GM20000 (cell line): ENCODE data around the gene DPP6.

Experiments used
- DNase-seq: peaks from one replicate; pipeline ENCODE4 v3.0.0; 2012; ENCODE audit warnings: low spot score
- TF ChIP-seq, protein P1 (sequence below): IDR thresholded peaks from 2 replicates; pipeline ENCODE4 v1.5.1; 2012; ENCODE audit warnings: mild to moderate bottlenecking, control low read depth; ENCODE audit errors: extremely low read depth, missing control alignments

Gene DPP6

DNA sequence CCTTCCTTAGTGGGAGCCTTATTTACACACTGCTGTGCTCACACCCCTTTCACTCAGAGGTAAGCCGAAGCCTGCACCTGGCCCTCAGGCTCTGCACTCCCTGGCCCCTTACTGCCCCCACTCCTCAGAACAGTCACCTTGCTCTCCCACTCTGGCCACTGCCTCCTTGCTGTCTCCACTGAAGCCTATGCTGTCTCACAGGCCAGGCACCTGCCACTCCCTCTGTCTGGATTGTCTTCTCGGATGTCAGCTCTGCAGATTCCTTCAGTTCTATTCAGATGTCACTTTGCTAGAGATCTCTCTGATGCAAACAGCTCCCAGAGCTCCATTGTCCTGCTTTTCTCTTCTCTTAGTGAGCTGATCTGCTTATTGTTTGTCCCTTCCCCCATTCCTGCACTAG, 390.7 kb downstream of the DPP6 start:
- TF ChIP-seq, protein P1, sequence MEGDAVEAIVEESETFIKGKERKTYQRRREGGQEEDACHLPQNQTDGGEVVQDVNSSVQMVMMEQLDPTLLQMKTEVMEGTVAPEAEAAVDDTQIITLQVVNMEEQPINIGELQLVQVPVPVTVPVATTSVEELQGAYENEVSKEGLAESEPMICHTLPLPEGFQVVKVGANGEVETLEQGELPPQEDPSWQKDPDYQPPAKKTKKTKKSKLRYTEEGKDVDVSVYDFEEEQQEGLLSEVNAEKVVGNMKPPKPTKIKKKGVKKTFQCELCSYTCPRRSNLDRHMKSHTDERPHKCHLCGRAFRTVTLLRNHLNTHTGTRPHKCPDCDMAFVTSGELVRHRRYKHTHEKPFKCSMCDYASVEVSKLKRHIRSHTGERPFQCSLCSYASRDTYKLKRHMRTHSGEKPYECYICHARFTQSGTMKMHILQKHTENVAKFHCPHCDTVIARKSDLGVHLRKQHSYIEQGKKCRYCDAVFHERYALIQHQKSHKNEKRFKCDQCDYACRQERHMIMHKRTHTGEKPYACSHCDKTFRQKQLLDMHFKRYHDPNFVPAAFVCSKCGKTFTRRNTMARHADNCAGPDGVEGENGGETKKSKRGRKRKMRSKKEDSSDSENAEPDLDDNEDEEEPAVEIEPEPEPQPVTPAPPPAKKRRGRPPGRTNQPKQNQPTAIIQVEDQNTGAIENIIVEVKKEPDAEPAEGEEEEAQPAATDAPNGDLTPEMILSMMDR: no peak
- no peak for DNase-seq

DNA sequence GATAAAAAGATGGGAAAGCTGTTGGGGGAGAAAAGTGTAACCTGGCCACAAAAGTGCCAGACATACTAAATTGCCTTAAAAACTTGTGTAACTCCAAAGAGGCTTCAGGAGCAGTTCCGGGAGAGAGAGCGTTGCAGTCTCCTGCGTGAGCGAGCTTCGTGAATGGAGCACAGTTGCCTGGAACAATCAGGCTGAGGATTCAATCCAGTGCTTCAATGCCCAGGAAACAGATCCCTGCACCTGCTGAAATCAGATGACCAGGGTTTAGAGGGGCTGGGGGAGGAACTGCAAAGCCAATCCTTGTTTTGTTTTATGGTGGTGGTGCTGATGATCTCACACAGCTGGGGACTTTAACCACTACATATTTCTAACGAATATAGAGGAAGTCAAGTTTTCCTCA, 398.3 kb downstream of the DPP6 start:
- DNase-seq: no peak
- TF ChIP-seq, protein P1: no peak

DNA sequence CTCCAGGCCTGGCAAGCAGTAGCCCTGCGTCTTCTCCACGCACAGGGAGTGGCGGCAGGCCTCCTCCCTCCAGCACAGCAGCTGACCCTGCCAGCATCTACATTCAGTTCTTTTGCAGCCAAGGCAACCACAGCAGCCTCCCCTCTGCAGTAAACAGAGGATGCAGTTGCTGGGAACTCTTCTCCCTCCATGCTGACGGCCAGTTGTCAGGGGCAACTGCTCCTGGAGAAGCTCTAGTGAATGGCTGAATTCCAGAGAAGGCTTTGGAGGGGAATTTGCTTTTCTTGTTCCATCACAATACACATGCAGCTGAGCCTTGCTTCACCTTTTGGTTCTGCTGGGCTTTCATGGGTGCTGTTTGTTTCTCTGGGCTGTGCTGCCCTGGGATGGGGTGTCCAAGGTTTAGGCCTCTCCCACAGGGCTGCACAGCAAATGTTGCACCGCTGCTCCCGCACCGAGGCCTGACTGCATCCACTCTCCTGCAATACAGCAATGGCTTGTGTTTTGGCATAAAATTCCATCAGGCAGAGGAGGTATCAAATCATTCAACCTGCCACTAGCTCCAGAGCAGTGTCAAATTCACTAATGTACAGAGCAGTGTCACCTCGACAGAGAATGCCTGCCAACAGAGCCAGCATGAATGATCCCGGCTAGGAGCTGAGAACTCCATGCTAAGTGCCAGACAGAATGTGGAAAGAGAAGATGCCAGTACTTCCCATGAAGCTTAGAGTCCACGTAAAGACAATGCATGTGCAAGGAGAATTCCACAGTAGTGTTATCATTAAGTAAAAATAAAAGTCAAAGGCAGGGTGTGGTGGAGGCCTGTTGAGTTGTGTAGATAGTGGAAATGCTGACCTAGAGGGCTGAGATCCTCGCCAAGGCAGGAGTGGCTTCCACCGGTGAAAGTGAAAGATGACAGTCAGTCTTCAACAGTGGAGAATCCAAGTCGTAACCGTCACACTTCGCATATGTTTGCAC, 399.6 kb downstream of the DPP6 start:
- no peak for DNase-seq
- TF ChIP-seq, protein P1: no peak

DNA sequence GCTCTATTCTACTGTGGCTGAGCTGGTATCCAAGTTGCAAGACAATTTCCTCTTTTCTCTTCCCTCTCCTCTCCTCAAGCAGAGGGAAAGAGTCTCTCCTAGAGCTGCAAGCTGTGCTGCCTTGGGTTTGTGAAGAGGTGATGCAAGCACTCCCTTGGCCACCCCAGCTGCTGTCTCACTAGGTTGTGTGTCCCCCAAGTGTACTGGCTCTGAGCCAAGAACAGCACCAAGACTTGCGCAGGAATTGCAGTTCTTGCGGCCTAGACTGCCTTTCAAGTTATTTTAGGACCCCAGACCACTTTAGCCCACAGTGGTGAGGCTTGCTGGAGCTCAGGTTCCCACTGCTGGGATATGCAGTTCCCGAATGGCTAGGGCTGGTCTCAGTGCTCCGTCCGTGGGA, 411.6 kb downstream of the DPP6 start:
- no peak for DNase-seq
- TF ChIP-seq, protein P1: no peak

DNA sequence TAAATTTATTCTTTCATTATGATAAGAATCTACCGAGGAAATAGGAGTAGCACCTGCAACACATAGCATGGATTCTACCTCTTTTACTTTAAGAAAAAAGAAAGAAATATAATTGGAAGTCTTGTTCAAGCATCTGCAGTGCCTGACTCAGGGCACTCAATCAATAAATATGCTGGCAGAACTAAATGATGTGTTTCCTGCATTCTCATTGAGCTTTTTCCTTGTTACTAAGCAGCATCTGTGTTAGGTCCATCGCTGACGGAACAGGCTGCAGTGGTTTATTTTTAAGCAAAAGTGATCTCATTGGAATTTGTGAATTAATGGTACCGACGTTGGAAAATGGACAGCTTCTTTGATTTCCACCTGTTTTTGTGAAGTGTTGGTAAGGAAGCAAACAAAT, 417.5 kb downstream of the DPP6 start:
- no peak for DNase-seq
- TF ChIP-seq, protein P1: no peak

DNA sequence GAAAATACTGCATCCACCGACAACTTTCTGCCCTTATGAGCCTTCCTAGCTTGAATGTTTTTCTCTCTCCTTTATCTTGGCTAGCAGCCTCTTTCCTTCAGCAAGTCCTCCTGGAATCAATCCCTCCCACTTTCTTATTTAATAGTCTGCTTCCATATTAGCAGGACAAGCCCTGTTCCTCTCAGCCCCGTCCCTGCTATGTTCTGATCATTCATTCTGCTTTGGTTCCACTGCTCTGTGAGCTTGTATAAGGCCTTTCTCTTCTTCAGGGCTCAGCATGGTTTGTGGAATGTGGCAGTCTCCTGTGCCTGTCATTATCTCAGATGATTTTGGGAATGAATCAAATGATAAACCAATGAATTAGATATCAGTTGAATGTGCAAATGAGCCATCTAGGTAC, 420.1 kb downstream of the DPP6 start:
- DNase-seq: no peak
- TF ChIP-seq, protein P1: no peak

DNA sequence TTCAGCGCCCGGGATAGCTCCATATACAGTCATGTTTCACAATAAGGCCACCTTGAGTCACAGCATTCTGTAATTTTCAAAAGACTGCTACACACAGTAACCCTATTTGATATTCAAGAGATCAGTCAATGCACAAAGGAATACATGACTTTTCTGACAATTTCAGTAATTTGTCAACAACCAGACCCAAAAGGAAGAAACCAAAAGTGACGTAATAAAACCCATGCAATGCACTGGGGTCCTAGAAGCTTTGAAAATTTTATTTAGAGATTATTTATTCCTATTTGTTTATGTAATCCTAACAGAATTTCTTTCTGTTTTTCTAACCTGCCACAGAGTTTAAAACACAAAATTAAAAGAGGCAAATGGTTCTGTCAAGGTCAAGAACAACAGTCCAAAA, 421.2 kb downstream of the DPP6 start:
- TF ChIP-seq, protein P1: no peak
- no peak for DNase-seq
